PC-3 (cell line): Measurements from ENCODE around the gene C8A.

Experiments used
- EZH2 ChIP-seq: fragments of 300-600 bp; sonication (generic); IDR thresholded peaks from one replicate; pipeline ENCODE4 v1.6.1; 2017; ENCODE audit warnings: antibody characterized with exemption, mild to moderate bottlenecking, low read length; ENCODE audit not compliant: unreplicated experiment
- EZH2phosphoT487 ChIP-seq: fragments of 300-600 bp; sonication (generic); IDR thresholded peaks from 2 replicates; pipeline ENCODE4 v1.6.1; 2018; ENCODE audit warnings: mild to moderate bottlenecking, antibody characterized with exemption, low read length, borderline replicate concordance
- TF ChIP-seq, protein P1 (sequence below): fragments of 300-600 bp; sonication (generic); conservative IDR thresholded peaks from 2 replicates; pipeline ENCODE4 v1.5.1; 2017; ENCODE audit warnings: antibody characterized with exemption, low read depth, mild to moderate bottlenecking, low read length

DNA sequence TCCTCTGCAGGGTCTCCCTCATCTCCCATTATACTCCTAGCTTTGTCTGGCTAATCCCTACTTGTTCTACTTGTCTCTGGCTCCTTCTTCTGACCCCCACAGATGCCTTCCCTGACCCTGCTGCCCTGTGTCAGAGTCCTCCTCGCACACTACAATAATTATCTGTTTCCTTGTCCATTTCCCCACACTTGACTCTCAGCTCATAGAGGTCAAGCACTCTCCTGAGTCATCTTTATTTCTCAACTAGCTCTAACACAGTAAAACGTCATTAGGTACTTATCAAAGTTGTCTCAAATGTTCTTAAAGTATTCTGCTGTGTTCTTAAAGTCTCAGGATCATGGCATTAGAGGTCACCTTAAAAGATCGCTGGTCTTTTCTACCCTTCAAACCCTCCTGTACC, 47.1 kb downstream of the C8A start:
- TF ChIP-seq, protein P1, sequence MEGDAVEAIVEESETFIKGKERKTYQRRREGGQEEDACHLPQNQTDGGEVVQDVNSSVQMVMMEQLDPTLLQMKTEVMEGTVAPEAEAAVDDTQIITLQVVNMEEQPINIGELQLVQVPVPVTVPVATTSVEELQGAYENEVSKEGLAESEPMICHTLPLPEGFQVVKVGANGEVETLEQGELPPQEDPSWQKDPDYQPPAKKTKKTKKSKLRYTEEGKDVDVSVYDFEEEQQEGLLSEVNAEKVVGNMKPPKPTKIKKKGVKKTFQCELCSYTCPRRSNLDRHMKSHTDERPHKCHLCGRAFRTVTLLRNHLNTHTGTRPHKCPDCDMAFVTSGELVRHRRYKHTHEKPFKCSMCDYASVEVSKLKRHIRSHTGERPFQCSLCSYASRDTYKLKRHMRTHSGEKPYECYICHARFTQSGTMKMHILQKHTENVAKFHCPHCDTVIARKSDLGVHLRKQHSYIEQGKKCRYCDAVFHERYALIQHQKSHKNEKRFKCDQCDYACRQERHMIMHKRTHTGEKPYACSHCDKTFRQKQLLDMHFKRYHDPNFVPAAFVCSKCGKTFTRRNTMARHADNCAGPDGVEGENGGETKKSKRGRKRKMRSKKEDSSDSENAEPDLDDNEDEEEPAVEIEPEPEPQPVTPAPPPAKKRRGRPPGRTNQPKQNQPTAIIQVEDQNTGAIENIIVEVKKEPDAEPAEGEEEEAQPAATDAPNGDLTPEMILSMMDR, result no peak
- TF ChIP-seq EZH2 (no peak), EZH2phosphoT487 (no peak)
